Activated CD4-positive, alpha-beta T cell treated with anti-CD3 and anti-CD28 coated beads for 1 hour (primary cell): Measurements from ENCODE around the gene CNGA3.

Experiments used
- DNase-seq: peaks from one replicate; pipeline ENCODE4 v3.0.0-alpha.2; 2020

The CNGA3 gene

GRCh38 chr2:98378901-98379300, 32.6 kb downstream of the CNGA3 start:
- DNase-seq = no peak

GRCh38 chr2:98379311-98380202, 33.3 kb downstream of the CNGA3 start:
- DNase-seq = no peak

GRCh38 chr2:98380203-98380535, 33.9 kb downstream of the CNGA3 start:
- no peak for DNase-seq

GRCh38 chr2:98381494-98381893, 35.2 kb downstream of the CNGA3 start:
- no peak for DNase-seq

- no peak for DNase-seq
Observed at GRCh38 chr2:98382086-98382485, 35.8 kb downstream of the CNGA3 start.

- DNase-seq = no peak
Observed at GRCh38 chr2:98382739-98383138, 36.5 kb downstream of the CNGA3 start.

- DNase-seq = no peak
Observed at GRCh38 chr2:98383166-98383565, 36.9 kb downstream of the CNGA3 start.

GRCh38 chr2:98385050-98385699, 38.9 kb downstream of the CNGA3 start:
- peak; percentile 43 for DNase-seq

GRCh38 chr2:98387478-98387877, 41.2 kb downstream of the CNGA3 start:
- DNase-seq = no peak

- no peak for DNase-seq
Observed at GRCh38 chr2:98388081-98388480, 41.8 kb downstream of the CNGA3 start.

GRCh38 chr2:98388601-98389250, 42.5 kb downstream of the CNGA3 start:
- no peak for DNase-seq

GRCh38 chr2:98389251-98389605, 43.0 kb downstream of the CNGA3 start:
- no peak for DNase-seq

- DNase-seq = no peak
Observed at GRCh38 chr2:98390571-98391476, 44.6 kb downstream of the CNGA3 start.

- DNase-seq = no peak
Observed at GRCh38 chr2:98391581-98392270, 45.5 kb downstream of the CNGA3 start.

- no peak for DNase-seq
Observed at GRCh38 chr2:98393354-98393753, 47.1 kb downstream of the CNGA3 start.

- DNase-seq = no peak
Observed at GRCh38 chr2:98394595-98395153, 48.4 kb downstream of the CNGA3 start.

GRCh38 chr2:98395977-98396376, 49.7 kb downstream of the CNGA3 start:
- no peak for DNase-seq

GRCh38 chr2:98396745-98397355, 50.6 kb downstream of the CNGA3 start:
- DNase-seq = no peak

GRCh38 chr2:98399140-98399539, 52.9 kb downstream of the CNGA3 start:
- no peak for DNase-seq

GRCh38 chr2:98403878-98404277, 57.6 kb downstream of the CNGA3 start:
- DNase-seq = no peak

- no peak for DNase-seq
Observed at GRCh38 chr2:98404556-98405250, 58.4 kb downstream of the CNGA3 start.
